HS-27A (cell line): ENCODE results near the gene PTPRT.

ENCODE experiments used
- DNase-seq: peaks from one replicate; pipeline ENCODE4 v3.0.0-alpha.2; 2012; ENCODE audit warnings: low read depth, missing footprints

PTPRT gene

DNA sequence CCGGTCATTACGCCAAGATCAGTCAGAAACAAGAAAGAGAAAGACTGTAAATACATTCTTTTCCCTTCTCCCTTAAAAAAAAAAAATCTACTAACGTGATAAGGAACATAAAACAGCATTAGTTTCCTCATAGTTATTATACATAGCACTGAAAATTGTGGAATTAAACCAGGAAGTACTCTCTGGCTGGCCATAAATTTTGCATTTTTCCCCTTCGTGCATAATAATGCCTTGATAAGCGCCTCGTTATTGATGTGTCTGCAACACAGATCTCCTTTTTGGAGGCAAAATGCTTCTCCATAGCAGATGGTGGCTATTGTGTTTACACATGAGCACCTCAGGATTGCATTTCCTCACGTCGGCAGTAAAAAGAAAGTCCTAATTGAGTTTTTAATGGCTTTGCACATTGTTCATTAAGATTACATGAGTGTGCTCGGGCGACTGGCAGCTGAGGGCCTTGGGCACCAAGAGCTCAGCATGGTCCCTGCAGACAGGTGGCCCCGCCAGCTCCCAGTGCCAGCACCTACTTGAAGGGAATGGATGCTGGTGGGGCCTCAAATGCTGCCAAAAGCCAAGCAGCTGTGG is 394.5 kb downstream of the PTPRT start:
- no peak for DNase-seq

DNA sequence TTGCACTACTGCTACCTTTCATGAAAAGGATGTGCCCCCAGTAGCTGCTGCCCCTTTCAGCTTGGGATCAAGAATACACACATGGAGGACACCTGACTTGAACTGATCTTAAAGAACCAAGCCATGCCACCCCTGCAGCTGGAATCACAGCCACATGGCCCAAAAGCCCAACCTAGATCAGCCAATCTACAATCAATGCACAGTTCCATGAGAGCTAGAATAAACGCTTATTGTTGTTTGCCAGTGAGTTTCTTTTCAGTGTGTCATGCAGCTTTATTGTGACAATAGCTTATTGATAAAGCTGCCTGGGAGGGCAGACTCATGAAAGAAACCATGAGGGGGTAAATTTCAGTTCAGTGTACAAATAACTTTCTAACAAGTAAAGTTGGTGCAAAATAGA is 397.7 kb downstream of the PTPRT start:
- DNase-seq = no peak

DNA sequence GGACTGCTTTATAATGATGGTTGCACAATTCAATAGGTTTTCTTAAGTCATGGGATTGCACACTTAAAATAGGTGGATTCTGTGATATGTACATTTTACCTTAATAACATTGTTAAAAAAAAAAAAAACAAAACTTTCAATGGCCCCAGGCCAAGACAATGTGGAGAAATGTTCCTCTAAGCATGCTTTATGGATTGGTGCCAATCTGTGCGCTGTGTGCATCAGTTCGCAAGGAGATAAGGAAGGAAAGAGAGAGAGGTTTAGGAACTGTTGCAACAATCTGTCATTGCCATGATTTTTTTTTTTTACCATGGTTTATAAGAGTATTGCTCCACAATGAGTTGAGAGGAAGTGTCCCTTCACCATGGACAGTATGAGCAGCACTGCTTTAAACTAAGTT is 399.6 kb downstream of the PTPRT start:
- DNase-seq = no peak

DNA sequence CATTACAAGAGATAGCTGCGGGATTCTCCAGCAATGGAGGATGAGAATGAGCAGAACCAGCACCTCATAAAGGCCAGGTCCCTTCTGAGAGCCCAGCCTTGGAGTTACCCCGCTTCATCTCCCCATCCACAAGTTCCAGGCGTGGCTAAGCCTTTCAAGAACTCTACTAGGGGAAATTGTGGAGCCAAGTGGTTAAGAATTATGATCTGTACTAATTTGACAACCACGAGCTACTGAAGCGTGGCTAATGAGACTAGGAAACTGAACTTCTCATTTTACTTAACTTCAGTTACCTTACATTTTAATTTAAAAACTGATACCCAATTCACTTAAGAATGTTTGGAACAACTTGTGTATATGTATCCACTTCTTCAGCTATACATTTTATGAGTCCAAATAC is 401.0 kb downstream of the PTPRT start:
- DNase-seq = no peak

DNA sequence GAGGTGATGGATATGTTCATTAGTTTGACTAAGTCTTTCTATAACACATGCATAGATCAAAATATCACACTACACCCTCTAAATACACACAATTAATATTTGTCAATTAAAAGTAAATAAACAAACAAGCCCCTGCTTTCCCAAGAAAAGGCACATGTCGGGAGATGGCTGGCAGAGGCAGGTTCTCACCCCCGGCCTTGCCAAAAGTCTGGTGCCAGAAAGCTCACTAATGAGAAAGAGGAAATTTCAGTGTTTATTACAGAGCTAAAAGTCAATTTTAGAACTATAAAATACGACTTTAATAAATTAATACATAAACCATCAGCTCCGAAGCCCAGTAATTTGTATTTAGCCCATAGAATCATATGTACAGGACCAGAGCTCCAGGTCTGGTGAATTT is 404.7 kb downstream of the PTPRT start:
- no peak for DNase-seq

DNA sequence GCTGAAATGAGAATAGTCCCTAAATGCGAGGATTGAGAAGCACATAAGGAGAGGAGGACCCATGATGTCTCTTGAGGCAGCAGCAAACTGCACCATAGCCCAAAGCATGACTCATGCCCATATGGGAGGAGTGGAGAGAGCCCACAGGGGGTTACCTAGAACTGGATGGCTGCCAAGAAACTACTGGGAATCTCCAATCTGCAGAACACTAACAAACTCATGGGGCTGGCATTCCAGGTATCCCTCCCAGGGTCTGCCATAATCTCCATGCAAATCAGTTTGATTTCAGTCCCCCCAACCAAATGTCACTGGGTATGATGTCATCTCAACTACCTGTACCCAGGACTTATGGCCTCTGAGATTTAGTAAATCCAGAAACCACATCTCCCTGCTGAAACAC is 410.5 kb downstream of the PTPRT start:
- DNase-seq = no peak

DNA sequence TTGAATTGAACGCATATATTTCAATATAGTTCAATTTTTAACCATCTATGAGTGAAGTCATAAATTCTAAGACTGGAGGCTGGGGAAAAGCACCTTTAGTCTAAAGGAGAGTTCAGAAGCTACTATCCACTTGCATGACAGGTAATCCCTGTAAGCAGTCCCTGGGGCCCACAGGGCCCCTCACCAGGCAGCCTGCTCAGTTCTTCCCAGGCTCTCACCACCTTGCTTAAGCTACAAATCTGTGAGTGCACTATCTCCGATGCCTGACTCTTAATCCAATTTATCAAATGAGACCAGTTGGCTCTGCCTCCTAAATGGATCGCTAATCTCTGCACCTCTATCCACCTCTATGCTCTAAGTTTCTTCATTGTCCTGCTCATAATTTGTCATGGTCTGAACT is 413.8 kb downstream of the PTPRT start:
- no peak for DNase-seq

DNA sequence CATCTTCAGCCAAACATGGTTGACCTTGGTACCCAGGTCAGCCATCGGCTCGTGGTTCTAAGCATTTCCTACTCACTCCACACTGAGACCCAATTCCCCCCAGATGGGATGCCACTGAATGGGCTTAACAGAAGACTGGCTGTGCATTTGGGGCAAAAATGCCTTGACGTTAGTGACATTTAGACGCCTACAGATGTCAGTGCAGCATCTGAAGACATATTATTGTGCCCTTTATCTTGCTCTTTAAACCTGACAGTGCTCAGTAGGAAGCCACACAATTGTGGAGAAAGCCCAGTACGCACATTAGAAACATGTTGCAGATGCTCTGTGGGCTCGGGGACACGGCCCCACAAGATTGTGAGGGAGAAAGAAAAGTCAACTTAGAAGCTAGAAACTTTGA is 414.7 kb downstream of the PTPRT start:
- no peak for DNase-seq

DNA sequence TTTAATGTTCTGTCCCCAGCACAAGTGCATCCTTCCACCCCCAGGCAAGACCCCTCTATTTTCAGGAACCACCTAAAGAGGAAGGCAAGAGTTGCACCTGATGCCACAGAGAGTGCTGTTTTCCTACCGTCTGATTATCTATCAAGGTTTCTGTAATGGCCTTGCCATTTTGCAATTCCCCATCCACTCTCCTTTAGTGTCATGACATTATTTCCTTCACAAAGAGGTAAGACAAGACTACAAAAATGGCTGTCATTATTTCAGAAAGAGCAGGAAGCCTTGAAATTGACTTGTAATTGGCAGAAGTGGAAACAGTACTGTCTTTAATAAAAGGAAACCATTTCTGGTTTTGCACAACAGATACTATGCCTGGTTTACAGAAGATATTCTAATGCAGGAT is 426.7 kb downstream of the PTPRT start:
- no peak for DNase-seq

DNA sequence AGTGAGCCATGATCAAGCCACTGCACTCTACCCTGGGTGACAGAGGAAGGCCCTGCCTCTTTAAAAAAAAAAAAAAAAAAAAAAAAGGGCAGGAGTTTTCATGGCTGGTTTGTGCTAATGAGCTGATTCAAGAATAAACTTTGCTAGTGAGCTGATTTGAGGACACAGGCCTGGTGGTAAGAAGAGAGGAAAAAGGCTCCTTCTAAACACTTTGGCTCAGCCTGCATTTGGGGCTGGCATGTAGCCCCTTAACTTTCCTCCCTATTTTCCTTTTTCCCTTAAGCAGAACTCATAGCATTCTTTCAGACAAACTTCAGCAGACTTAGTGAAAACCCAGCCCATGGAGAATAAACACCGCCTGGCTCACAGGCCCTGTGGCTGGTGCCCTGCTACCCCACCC is 432.7 kb downstream of the PTPRT start:
- DNase-seq = no peak

DNA sequence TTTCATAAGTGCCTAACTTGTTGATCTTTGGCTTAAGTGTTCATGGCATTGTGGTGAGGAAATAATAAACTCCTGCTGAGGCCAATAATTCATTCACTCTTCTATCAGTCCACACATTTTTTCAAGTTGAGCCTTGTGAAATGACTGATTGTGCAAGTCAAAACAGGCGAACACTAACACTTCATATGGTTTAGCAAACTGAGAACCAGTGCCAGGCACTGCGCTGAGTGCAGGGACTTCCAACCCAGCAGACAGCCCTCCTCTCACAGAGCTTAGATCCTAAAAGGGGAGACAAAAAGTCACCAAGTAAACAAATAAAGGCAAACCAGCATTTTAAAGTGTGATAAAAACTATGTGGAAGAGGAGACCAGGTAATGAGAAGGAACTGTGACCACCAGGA is 435.0 kb downstream of the PTPRT start:
- no peak for DNase-seq

DNA sequence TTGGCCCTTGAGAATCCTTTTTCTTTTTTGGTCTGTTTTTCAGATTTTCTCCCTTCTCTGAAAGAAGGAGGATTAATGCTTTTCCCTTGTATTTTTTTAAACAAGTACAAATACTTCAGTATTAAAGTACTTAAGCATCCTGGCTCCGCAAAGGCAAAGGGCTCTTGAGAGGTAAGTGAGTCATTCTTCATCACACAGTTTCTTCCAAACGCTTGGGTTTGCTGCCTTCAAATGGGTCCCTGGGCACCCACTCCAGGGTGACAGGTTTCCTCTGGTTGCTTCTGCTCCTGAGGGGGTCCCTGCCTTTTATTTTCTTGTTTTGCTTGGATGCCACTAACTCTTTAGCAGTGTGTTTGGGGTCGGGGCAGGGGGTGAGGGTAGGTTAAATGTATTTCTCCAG is 437.1 kb downstream of the PTPRT start:
- DNase-seq = no peak

DNA sequence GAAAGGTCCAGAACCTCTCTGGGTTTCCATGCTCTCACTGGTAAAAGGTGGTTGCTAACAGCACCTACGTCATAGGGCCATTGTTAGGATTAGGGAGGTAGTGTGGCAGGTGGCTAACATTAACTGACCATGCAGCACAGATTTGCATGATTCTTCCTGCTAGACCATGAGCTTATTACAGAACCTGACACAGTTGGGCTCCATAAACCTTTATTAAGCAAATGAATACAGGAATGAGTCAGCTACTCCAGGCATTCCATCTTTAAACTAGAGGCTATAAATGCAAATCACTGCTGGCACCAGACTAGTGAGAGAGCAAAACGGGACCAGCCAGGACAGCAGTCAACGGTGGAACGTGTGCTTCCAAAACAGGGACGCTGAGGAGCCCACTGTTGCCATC is 440.1 kb downstream of the PTPRT start:
- DNase-seq = no peak

DNA sequence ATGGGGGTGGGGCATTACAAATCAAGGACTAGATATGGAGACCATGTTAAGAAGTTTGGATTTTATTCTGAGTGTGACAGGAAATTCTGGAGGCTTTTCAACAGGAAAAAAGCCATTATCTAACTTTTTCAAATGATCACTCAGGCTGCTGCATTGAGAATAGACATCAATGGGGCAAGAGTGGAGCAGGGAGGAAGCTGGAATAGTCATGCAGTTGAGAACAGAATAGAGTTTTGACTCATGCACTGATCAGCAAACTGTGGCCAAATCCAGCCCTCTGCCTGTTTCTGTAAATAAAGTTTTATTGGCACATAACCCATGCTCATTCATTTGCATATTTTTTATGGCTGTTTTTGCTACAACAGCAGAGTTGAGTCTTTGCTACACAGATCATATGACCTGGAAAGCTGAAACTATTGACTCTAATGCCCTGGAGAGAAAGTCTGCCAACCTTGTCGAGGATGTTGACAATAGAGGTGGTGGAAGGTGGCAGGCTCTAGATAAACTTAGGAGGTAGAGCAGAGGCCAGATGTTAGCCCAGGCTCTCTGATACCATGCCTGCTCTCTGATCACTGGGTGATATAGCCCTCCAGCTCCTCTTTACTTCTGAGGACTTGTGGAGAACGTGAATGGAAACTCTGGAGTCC is 441.8 kb downstream of the PTPRT start:
- DNase-seq = no peak

DNA sequence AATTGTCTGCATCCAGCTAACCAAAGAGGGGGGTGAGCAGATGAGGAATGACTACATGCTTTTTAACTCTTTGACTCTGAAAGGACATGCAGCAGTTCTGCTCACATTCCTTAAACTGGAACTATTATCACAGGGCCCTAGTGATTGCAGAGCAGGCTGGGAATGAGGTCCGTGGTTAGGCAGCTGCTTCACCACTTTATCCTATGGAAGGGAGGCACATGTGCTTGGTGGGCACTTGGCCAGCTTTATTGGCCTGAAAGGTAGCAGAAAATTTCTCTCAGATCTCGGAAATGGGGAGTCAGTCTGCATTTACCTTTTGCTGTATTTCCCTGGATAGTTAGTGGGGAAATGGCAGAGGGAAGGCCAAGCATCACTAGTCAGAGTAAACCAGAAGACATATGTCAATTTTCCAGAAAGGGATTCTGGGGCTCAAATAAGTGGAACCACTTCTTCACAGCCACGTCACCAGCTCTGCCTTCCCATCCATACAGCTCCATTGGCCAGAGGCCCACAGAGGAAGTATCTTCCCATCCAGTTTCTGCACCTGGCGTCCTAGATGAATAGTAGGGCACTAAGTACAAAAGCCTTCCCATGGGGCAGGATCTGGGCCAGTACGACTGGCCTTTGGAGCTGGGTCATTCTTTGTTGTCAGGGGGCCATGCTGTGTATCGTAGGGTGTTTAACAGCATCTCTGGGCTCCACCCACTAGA is 444.8 kb downstream of the PTPRT start:
- DNase-seq = no peak

DNA sequence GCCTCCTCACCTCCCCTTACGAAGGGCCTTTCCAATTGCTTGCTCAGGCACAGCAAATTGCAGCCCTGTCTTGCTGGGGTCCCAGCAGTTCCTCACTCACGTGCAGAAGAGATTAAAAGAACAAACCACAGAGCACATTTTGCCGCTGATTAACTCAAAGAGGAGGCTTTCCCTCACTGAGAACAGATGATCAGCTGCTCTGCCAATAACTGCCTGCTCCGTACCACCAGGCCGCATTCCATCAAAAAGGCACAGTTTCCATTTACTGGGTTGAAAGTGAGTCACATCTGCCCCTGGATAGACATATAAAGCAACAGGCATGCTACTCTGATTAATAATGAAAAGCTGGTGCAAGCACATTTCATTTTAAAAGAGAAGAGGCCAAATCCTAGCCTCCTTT is 446.8 kb downstream of the PTPRT start:
- DNase-seq = no peak

DNA sequence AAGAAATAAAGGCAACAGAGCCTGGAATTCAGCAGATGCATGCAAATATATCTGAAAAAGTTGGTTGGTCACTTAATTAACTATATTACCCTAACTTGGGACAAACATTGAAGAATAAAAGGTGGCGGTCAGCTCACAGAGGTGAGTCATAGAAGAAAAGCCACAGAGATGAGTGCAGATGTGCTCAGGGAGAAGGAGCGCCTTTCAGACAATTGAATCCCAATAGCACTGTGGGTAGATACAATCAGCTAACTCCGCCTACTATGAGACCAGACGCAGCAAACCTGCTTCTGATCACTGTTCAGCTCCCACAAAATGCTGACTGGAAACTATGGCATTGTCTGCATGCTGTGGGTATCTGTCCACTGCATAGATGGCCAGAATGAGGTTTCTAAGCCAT is 447.8 kb downstream of the PTPRT start:
- DNase-seq = no peak

DNA sequence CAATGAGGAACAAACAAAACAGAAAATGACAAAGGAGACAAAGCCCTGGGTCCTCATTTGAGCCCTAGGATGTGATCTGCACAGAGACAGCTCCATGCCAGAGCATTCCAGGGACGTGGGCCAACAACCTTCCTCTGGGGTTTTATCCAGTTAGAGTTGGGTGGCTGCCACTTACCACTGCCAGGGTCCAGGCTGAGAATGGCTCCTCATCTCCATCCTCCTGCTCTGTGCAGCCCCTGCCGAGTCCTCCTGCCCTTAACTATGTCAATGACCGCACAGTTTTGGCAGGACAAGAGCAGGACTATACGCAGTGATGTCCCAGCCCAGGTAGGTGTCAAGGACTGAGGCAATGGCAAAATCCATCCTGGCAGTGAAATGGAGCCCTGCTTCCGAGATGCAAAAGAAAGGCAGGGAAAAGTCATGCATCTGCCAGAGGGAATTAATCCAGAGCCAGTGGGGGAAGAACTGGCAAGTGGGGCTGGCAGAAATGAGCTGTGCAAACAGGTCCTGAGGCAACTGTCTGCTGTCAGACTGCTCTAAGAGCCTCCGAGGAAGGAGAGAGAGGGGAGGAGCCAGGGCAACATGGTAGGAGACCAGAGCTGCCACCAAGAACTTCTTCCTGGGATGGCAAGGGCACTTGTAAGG is 449.4 kb downstream of the PTPRT start:
- DNase-seq = no peak

DNA sequence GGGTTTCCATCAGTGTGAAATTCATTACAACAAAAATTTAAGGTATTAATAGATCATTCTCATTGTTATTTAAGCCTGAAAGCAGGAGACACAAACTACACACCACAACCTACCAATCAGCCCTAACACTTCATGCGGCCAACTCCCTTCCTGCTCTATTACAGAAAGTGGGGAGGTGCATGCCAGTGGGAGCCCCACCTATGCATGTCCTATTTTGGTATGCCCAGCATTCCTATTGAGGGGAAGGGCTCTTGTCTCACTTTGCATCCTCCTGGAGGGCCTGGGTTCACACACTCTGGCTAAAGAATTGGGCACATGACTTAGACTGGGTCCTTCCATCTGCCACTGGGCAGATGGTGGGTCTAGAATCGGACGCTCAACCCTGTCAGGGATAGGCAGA is 450.0 kb downstream of the PTPRT start:
- DNase-seq = no peak

DNA sequence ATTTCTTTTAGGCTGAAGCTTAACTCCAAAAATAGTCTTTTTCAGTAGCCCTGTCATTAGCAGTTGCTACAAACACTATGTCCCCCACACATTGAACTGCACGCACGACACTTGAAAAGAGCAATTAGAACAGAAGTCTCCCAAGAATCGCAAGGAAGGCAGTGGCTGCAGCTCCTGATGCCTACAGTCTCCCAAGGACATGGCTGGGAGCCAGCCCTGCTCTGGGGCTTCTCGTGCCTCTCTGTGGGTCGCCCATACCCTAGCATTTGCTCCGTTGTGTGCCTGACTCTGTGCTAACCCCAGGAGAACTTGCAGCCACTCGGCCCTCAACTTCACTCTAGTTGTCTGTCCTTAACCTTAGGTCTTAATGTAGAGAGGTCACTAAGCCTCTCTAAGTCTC is 454.2 kb downstream of the PTPRT start:
- no peak for DNase-seq

DNA sequence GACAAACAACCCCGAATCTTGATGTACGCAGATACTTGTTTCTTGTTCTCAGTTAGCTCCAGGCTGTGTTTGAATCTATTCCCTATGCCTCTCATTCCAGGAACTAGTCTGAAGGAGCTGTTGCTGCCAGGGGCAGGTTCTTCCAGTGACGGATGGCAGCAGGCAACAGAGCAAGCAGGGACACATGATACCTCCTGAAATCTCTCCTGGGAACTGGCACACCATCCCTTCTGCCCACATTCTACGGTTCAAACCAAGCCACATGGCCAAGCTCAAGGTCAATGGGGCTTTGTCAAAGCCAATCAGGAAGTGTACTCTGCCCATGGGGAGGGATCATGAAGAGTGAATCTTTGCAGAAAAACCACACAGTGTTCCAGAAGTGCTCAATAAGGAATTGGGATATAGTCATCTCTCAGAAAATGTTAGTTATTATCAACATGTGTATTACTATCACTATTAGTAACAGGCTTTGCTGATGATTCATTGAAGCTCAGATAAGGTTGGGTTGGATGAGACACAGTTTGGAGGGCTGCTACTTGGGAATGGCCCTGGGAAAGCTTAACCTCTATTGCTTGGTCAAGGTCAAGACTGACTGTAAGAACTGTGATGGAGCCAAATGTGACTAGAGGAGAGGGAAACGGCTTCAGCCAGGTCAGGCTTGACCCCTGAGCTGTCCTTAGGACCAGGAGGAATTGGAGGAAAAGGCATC is 454.9 kb downstream of the PTPRT start:
- no peak for DNase-seq

DNA sequence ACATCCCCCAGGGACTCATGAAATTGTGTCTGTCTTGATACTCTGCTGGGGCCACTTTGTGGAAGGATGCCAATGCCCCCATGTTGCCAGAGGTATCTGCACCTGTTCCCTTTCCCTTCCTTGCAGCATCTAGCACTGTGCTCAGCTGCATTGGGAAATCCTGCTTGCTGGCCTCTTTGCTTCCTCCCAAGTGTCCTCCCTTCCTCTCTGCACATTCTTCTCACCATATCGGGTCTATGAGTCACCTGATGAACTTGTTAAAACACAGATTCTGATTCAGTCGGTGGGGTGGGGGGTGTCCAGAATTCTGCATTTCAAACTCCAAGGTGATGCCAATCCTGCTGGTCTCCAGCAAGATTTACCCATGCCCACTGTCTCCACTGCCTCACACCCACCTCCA is 467.8 kb downstream of the PTPRT start:
- no peak for DNase-seq
